NT2/D1 (cell line): ENCODE results near the gene ADAP2.
"Not testable (repeated sequence)": the region's sequence is repeated elsewhere in the genome, so short reads cannot be mapped to it uniquely, and the experiment has no call there.

Experiments
- DNase-seq: peaks from one replicate; pipeline ENCODE4 v3.0.0-alpha.2; 2011; ENCODE audit warnings: low read depth, low spot score
- H3K27me3 ChIP-seq: 2 replicates; pipeline ENCODE4 v1.6.0; 2011; ENCODE audit warnings: mild to moderate bottlenecking; ENCODE audit not compliant: insufficient read length, insufficient read depth
- H3K36me3 ChIP-seq: 2 replicates; pipeline ENCODE4 v1.6.1; 2011; ENCODE audit warnings: mild to moderate bottlenecking, low read length, mixed read lengths; ENCODE audit not compliant: insufficient read depth, insufficient read length
- H3K4me1 ChIP-seq: 2 replicates; pipeline ENCODE4 v1.5.1; 2011; ENCODE audit not compliant: insufficient read depth, insufficient read length
- H3K4me3 ChIP-seq: 2 replicates; pipeline ENCODE4 v1.5.1; 2011; ENCODE audit warnings: low read depth; ENCODE audit not compliant: insufficient read length
- H3K9ac ChIP-seq: 2 replicates; pipeline ENCODE4 v1.6.0; 2011; ENCODE audit warnings: low read depth; ENCODE audit not compliant: insufficient read length
- H3K9me3 ChIP-seq: 2 replicates; pipeline ENCODE4 v1.5.1; 2011; ENCODE audit warnings: mild to moderate bottlenecking, low read length; ENCODE audit not compliant: insufficient read depth
- SUZ12 ChIP-seq: IDR thresholded peaks from 2 replicates; pipeline ENCODE4 v1.6.1; 2011; ENCODE audit not compliant: insufficient read length, insufficient read depth; ENCODE audit errors: extremely low read depth
- YY1 ChIP-seq: IDR thresholded peaks from 2 replicates; pipeline ENCODE4 v1.6.1; 2011; ENCODE audit not compliant: insufficient read length, insufficient read depth
- ZNF274 ChIP-seq: IDR thresholded peaks from 2 replicates; pipeline ENCODE4 v1.6.1; 2011; ENCODE audit warnings: mild to moderate bottlenecking, low read depth, low read length

Gene ADAP2

DNA sequence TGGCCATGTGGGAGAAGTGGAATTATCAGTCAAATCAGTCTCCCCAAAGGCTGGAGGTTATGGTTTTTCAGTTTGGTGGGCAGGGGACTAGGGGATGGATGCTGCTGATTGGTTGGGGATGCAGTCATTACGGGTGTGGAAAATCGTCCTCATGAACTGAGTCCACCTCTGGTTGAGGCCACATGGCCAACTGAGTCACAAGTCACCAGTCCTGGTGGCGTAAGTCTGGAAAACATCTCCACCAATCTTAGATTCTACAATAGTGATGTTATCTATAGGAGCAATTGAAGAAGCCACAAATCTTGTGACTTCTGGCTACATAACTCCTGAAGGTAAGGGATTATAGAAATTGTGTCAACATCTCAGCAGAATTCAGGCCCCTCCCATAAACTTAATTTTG is 43.9 kb downstream of the ADAP2 start:
- Histone ChIP-seq H3K9ac (no peak overlapping the region), H3K4me3 (no peak overlapping the region), H3K4me1 (peaks cover 4% of the 10 kb centered on the region), H3K27me3 (no peaks in the 10 kb centered on the region), H3K36me3 (no peaks in the 10 kb centered on the region), H3K9me3 (no peaks in the 10 kb centered on the region)
- TF ChIP-seq YY1, result no peak
- no peak for TF ChIP-seq SUZ12
- no peak for TF ChIP-seq ZNF274
- no peak for DNase-seq

DNA sequence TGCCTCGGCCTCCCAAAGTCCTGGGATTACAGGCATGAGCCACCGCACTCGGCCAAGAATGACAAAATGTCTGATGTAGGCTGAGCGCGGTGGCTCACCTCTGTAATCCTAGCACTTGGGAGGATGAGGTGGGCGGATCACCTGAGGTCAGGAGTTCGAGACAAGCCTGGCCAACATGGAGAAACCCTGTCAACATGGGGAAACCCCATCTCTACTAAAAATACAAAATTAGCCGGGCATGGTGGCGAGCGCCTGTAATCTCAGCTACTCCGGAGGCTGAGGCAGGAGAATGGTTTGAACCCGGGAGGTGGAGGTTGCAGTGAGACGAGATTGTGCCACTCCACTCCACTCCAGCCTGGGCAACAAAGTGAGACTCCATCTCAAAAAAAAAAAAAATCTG is 46.2 kb downstream of the ADAP2 start:
- not testable (repeated sequence) for H3K9me3 ChIP-seq, H3K27me3 ChIP-seq, DNase-seq, H3K4me3 ChIP-seq, H3K9ac ChIP-seq, H3K36me3 ChIP-seq, H3K4me1 ChIP-seq

DNA sequence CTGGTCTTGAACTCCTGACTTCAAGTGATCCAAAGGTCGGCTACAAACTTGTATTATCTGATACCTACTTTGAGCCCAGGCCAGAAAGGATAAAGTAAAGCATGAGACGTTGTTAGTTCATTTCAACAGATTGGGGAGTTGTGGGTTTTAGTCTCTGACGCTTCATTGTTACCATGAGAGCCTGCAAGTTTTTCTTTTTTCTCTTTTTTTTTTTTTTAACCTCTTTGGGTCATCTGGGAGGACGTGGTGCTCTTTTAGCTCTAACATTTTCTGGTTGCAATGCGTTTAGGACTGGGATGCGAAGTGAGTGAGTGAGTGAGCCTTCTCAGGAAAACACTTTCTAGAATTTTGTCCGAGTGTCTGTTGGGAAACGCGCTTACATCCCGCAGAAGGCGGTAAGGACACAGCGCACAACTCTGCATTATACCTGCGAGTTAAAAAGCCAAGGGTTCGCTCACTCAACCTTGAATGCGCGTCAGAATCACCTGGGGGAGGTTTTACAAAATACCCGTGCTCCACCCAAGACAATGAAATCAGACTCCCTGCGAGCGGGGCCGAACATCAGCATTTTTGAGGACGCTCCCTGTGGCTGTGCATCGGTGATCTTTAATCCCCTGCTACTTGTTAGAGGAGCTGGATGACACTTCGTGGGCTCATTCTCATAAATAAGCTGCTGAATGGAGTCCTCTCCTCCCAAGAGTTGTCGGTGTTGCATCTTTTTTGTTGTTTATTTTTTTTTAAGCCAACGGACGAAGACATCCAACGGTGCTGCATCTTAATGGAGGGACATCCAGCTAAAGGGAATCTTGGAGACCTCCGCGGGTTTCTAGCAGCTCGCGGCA is 48.5 kb downstream of the ADAP2 start:
- H3K9me3 ChIP-seq, result no peaks in the 10 kb centered on the region
- H3K27me3 ChIP-seq, result no peaks in the 10 kb centered on the region
- H3K4me1 ChIP-seq, result peaks cover 2% of the 10 kb centered on the region
- TF ChIP-seq YY1, result no peak
- no peak for TF ChIP-seq SUZ12
- TF ChIP-seq ZNF274, result no peak
- peak overlapping the region; percentile 84 for H3K9ac ChIP-seq
- H3K36me3 ChIP-seq, result peaks cover 1% of the 10 kb centered on the region
- H3K4me3 ChIP-seq, result peak overlapping the region; percentile 60
- DNase-seq, result no peak

DNA sequence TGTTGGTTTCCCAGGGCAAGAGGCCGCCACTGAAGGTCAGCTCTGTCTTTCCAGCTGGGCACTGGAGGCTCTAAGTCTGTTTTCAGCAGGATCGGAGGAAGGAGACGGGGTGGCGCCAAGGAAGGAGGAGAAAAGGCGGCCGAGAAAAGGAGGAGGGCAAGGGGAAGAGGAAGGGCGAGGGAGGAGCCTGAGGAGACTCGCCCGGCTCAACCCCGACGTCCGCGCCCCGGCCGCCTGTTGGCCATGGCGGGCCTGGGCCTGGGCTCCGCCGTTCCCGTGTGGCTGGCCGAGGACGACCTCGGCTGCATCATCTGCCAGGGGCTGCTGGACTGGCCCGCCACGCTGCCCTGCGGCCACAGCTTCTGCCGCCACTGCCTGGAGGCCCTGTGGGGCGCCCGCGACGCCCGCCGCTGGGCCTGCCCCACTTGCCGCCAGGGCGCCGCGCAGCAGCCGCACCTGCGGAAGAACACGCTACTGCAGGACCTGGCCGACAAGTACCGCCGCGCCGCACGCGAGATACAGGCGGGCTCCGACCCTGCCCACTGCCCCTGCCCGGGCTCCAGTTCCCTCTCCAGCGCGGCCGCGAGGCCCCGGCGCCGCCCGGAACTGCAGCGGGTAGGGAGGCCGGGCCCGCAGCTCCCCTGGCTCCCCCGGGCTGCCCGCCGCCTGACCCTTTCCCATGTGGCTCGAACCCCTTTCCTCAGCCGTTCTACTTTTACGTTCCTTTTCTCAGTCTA is 49.3 kb downstream of the ADAP2 start, which contains the start of gene RNF135:
RNF135 (plus strand) TSS at position 209 of the 737 bp plus-strand sequence; CDS start at position 244, 35 bp downstream.
- Histone ChIP-seq H3K27me3 (no peaks in the 10 kb centered on the region), H3K9me3 (no peaks in the 10 kb centered on the region), H3K36me3 (peaks cover 6% of the 10 kb centered on the region), H3K9ac (peak within 1 kb of the TSS; percentile 84), H3K4me1 (no peaks in the 10 kb centered on the region), H3K4me3 (peak within 1 kb of the TSS; percentile 60)
- DNase-seq, result peak; percentile 63
- no peak for TF ChIP-seq SUZ12
- peak; percentile 36 for TF ChIP-seq YY1

DNA sequence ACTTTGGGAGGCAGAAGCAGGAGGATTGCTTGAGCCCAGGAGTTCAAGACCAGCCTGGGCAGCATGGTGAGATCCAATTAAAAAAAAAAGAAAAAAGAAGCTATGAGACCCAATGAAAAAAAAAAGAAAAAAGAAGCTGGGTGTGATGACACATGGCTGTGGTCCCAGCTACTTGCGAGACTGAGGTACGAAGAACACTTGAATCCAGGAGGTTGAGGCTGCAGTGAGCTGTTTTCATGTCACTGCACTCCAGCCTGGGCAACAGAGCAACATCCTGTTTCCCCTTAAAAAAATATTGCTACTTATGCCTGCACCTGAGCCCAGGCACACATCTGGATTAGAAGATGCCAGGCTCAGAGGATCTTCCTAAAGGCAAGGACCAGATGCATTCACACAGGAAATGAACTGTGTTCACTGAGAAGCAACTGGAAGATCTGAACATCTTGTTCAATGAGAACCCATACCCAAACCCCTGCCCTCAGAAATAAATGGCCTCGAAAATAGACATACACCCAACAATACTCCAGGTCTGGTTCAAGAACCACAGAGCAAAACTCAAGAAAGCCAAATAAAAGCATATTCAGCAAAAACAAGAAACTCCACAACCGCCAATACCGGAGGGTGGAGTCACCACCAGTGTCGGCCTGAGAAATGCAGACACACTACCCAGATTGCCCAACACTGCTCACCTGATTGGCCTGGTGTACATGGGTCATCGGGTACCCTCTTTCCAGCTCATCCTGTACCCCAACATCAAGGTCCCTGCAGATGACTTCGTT is 53.5 kb downstream of the ADAP2 start:
- Histone ChIP-seq H3K9ac (no peak overlapping the region), H3K4me3 (no peak overlapping the region), H3K9me3 (no peaks in the 10 kb centered on the region), H3K36me3 (peaks cover 6% of the 10 kb centered on the region), H3K27me3 (no peaks in the 10 kb centered on the region), H3K4me1 (no peaks in the 10 kb centered on the region)
- TF ChIP-seq YY1, result no peak
- TF ChIP-seq ZNF274, result no peak
- no peak for TF ChIP-seq SUZ12
- no peak for DNase-seq

DNA sequence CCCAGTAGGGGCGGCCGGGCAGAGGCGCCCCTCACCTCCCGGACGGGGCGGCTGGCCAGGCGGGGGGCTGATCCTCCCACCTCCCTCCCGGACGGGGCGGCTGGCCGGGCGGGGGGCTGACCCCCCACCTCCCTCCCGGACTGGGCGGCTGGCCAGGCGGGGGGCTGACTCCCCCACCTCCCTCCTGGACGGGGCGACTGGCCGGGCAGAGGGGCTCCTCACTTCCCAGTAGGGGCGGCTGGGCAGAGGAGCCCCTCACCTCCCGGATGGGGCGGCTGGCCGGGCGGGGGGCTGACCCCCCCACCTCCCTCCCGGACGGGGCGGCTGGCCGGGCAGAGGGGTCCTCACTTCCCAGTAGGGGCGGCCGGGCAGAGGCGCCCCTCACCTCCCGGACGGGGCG is 58.2 kb downstream of the ADAP2 start:
- not testable (repeated sequence) for H3K9ac ChIP-seq, H3K4me3 ChIP-seq, DNase-seq, H3K27me3 ChIP-seq, H3K4me1 ChIP-seq, H3K36me3 ChIP-seq, H3K9me3 ChIP-seq
